ENCODE results near the gene EIF5AL1.
"Not testable (repeated sequence)": the region's sequence is repeated elsewhere in the genome, so short reads cannot be mapped to it uniquely, and the experiment has no call there.

Gene EIF5AL1

GRCh38 chr10:79498291-79498829, 14.0 kb upstream of the EIF5AL1 start:
- CTCF ChIA-PET = interaction anchor here (0.5 to 1.6 kb wide), 5 partner anchors 11 to 123 kb away, joined by 3 to 9 read pairs (median 3); no protein-coding TSS in a partner anchor
- TF ChIP-seq ZNF555 (tag by site-specific recombination; conservative IDR thresholded peaks at IDR 0.05) (no peak), ZNF610 (tag by site-specific recombination; IDR thresholded peaks at IDR 0.05; ENCODE audit: borderline replicate concordance) (peak; percentile 98)

GRCh38 chr10:79502561-79503309, 9.6 kb upstream of the EIF5AL1 start:
- no peak overlapping the region for H3K27ac ChIP-seq (ENCODE audit: extremely low read depth, low read depth, low read length)
- no peak overlapping the region for H3K4me3 ChIP-seq (ENCODE audit: low read depth, low read length)
- no peaks in the 10 kb centered on the region for H3K4me1 ChIP-seq (ENCODE audit: control insufficient read depth, insufficient read depth, low read length)
- H3K9me3 ChIP-seq (ENCODE audit: control insufficient read depth, insufficient read depth, low read depth, low read length) = no peaks in the 10 kb centered on the region
- peak; percentile 70 for TF ChIP-seq ZNF341 (tag by site-specific recombination; IDR thresholded peaks at IDR 0.05; ENCODE audit: low read depth)
- TF ChIP-seq ZBTB17 (tag by site-specific recombination; IDR thresholded peaks at IDR 0.05) = 0 out of 2 replicates have a peak, but pooled peaks have one; percentile 9
- 0 out of 2 replicates have a peak, but pooled peaks have one; percentile 12 for TF ChIP-seq SP2 (tag by site-specific recombination; IDR thresholded peaks at IDR 0.05)
- TF ChIP-seq CTCF (tag by site-specific recombination; IDR thresholded peaks at IDR 0.05) = peak; percentile 32; the same call in 1 of the 2 replicates
- peak; percentile 75 for TF ChIP-seq PRDM1 (tag by site-specific recombination; IDR thresholded peaks at IDR 0.05)
- peak; percentile 48 for TF ChIP-seq ZNF654 (tag by site-specific recombination; IDR thresholded peaks at IDR 0.05; ENCODE audit: low read depth)
- TF ChIP-seq ZBTB8A (tag by site-specific recombination; IDR thresholded peaks at IDR 0.05) = no peak
- TF ChIP-seq KLF1 (tag by site-specific recombination; IDR thresholded peaks at IDR 0.05) = no peak
- peak; percentile 34; the same call in 1 of the 2 replicates for TF ChIP-seq ZNF394 (tag by site-specific recombination; IDR thresholded peaks at IDR 0.05; ENCODE audit: borderline replicate concordance)
- peak; percentile 85 for TF ChIP-seq GLIS2 (tag by site-specific recombination; IDR thresholded peaks at IDR 0.05)
- TF ChIP-seq ZIC2 (tag by site-specific recombination; IDR thresholded peaks at IDR 0.05) = peak; percentile 50; the same call in 1 of the 2 replicates
- no peak for TF ChIP-seq ZSCAN5A (tag by site-specific recombination; IDR thresholded peaks at IDR 0.05)
- no peak for TF ChIP-seq ZNF549 (tag by site-specific recombination; IDR thresholded peaks at IDR 0.05)
- peak; percentile 63; the same call in 1 of the 2 replicates for TF ChIP-seq GLIS1 (tag by site-specific recombination; IDR thresholded peaks at IDR 0.05)
- peak; percentile 67 for TF ChIP-seq ZNF366 (tag by site-specific recombination; conservative IDR thresholded peaks at IDR 0.05)
- H3K36me3 ChIP-seq (ENCODE audit: control insufficient read depth in 2 of 2, insufficient read depth in 1 of 2, low read length in 2 of 2) = no peaks in the 10 kb centered on the region
- CTCF ChIA-PET = interaction anchor here (0.6 to 3.7 kb wide), 4 partner anchors 77 to 1441 kb away, joined by 3 to 55 read pairs (median 4); no protein-coding TSS in a partner anchor
- POLR2A ChIA-PET = no interaction called here

More at GRCh38 chr10:79498291-79498829, 14.0 kb upstream of the EIF5AL1 start:
- Histone ChIP-seq H3K4me1 (ENCODE audit: control insufficient read depth, insufficient read depth, low read length) (no peaks in the 10 kb centered on the region), H3K27ac (ENCODE audit: extremely low read depth, low read depth, low read length) (no peak overlapping the region), H3K4me3 (ENCODE audit: low read depth, low read length) (no peak overlapping the region), H3K36me3 (ENCODE audit: control insufficient read depth in 2 of 2, insufficient read depth in 1 of 2, low read length in 2 of 2) (no peaks in the 10 kb centered on the region), H3K9me3 (ENCODE audit: control insufficient read depth, insufficient read depth, low read depth, low read length) (no peaks in the 10 kb centered on the region)
- POLR2A ChIA-PET = no interaction called here

- H3K4me3 ChIP-seq (ENCODE audit: low read depth, low read length); H3K4me1 ChIP-seq (ENCODE audit: control insufficient read depth, insufficient read depth, low read length); H3K27ac ChIP-seq (ENCODE audit: extremely low read depth, low read depth, low read length); H3K36me3 ChIP-seq (ENCODE audit: control insufficient read depth in 2 of 2, insufficient read depth in 1 of 2, low read length in 2 of 2); POLR2A ChIA-PET; H3K9me3 ChIP-seq (ENCODE audit: control insufficient read depth, insufficient read depth, low read depth, low read length): not testable (repeated sequence)
- CTCF ChIA-PET = interaction anchor here (0.7 to 3.7 kb wide), 2 partner anchors 130 to 801 kb away, joined by 3 to 55 read pairs; no protein-coding TSS in a partner anchor
- peak; percentile 53 for TF ChIP-seq ZNF18 (tag by site-specific recombination; IDR thresholded peaks at IDR 0.05)
Observed at GRCh38 chr10:79503787-79504186, 8.5 kb upstream of the EIF5AL1 start.

- H3K9me3 ChIP-seq (ENCODE audit: control insufficient read depth, insufficient read depth, low read depth, low read length); H3K36me3 ChIP-seq (ENCODE audit: control insufficient read depth in 2 of 2, insufficient read depth in 1 of 2, low read length in 2 of 2); H3K4me1 ChIP-seq (ENCODE audit: control insufficient read depth, insufficient read depth, low read length); H3K27ac ChIP-seq (ENCODE audit: extremely low read depth, low read depth, low read length); CTCF ChIA-PET; H3K4me3 ChIP-seq (ENCODE audit: low read depth, low read length); POLR2A ChIA-PET: not testable (repeated sequence)
Observed at GRCh38 chr10:79504483-79504882, 7.8 kb upstream of the EIF5AL1 start.

- CTCF ChIA-PET = interaction anchor here (1.8 kb wide), 1 partner anchor 131 kb away, joined by 7 read pairs; no protein-coding TSS in a partner anchor
- H3K9me3 ChIP-seq (ENCODE audit: control insufficient read depth, insufficient read depth, low read depth, low read length); H3K27ac ChIP-seq (ENCODE audit: extremely low read depth, low read depth, low read length); H3K4me3 ChIP-seq (ENCODE audit: low read depth, low read length); H3K4me1 ChIP-seq (ENCODE audit: control insufficient read depth, insufficient read depth, low read length); H3K36me3 ChIP-seq (ENCODE audit: control insufficient read depth in 2 of 2, insufficient read depth in 1 of 2, low read length in 2 of 2); POLR2A ChIA-PET: not testable (repeated sequence)
Observed at GRCh38 chr10:79505328-79505727, 7.0 kb upstream of the EIF5AL1 start.

All from HEK293 (cell line).